ENCODE measurements around the gene ASTN1. TPM values are rescaled to one million over a fixed set of nuclear protein-coding genes. Genes with fewer than 3 reads are reported as not detected.

ASTN1 gene
- total and polyA plus RNA-seq, 2 of the 4 experiments (the other 2 are of a cell fraction): under 0.01 to 0.07 TPM

- H3K27ac ChIP-seq (ENCODE audit: insufficient read depth, low read length): no peak overlapping the region
- no peak overlapping the region for H3K4ac ChIP-seq (ENCODE audit: low read depth, low read length)
- H3K14ac ChIP-seq (replicated peaks; ENCODE audit: low read depth, low read length): no peak overlapping the region
- no peak overlapping the region for H2AK9ac ChIP-seq (replicated peaks; ENCODE audit: low read depth, low read length, poor library complexity)
- no CpG with 5 or more reads among the region's 8 CpGs for WGBS, 2 experiments (ENCODE audit: extremely low coverage in 2 of 2, insufficient read length in 1 of 2)
- H2BK120ac ChIP-seq (ENCODE audit: low read depth, low read length): no peak overlapping the region
- H2BK15ac ChIP-seq (ENCODE audit: low read depth, low read length): no peak overlapping the region
- no peak overlapping the region for H3K4me2 ChIP-seq (ENCODE audit: low read depth, low read length)
- no peak overlapping the region for H3K23ac ChIP-seq (ENCODE audit: low read depth, low read length)
- DNase-seq (no peak), ATAC-seq (ENCODE audit: low read depth) (no peak)
- no peak overlapping the region for H4K91ac ChIP-seq (ENCODE audit: insufficient read depth, low read depth, low read length)
- no peak overlapping the region for H3K4me3 ChIP-seq (ENCODE audit: insufficient read depth, low read depth, low read length)
- ChIA-PET POLR2A (ENCODE audit: unreplicated experiment) (no interaction called here), CTCF (no interaction called here)
- no peak overlapping the region for H2AK5ac ChIP-seq (ENCODE audit: low read depth, low read length)
- no peak overlapping the region for H3K18ac ChIP-seq (ENCODE audit: low read depth, low read length)
- H2AFZ ChIP-seq (replicated peaks; ENCODE audit: low read length, poor library complexity): no peak overlapping the region
- dilution Hi-C loops (cut with HindIII; ENCODE audit: low sequenced_read_pairs, unreplicated experiment): no loop called here
- H3K56ac ChIP-seq (ENCODE audit: extremely low read depth, insufficient read depth, low read length): no peak overlapping the region
- no peaks in the 10 kb centered on the region for H3K27me3 ChIP-seq (ENCODE audit: control insufficient read depth, insufficient read depth, low read length)
- H3K36me3 ChIP-seq (ENCODE audit: control insufficient read depth, insufficient read depth, low read length): no peaks in the 10 kb centered on the region
- TF ChIP-seq RAD21 (IDR thresholded peaks at IDR 0.05; ENCODE audit: low read length) (no peak), NFE2L2 (IDR thresholded peaks at IDR 0.05; ENCODE audit: low read depth, low read length) (no peak), CHD1 (IDR thresholded peaks at IDR 0.05; ENCODE audit: low read depth, low read length) (no peak), CEBPB (IDR thresholded peaks at IDR 0.05; ENCODE audit: low read depth, low read length) (no peak), RFX5 (IDR thresholded peaks at IDR 0.05; ENCODE audit: low read depth, low read length) (no peak), CTCF (conservative IDR thresholded peaks at IDR 0.05; ENCODE audit: low read depth, low read length) (no peak), MAZ (IDR thresholded peaks at IDR 0.05; ENCODE audit: borderline replicate concordance, low read depth, low read length) (no peak), USF2 (IDR thresholded peaks at IDR 0.05; ENCODE audit: low read depth, low read length) (no peak), MXI1 (IDR thresholded peaks at IDR 0.05; ENCODE audit: borderline replicate concordance, low read depth, low read length) (no peak), BHLHE40 (IDR thresholded peaks at IDR 0.05; ENCODE audit: low read depth, low read length) (no peak), ELK1 (IDR thresholded peaks at IDR 0.05; ENCODE audit: borderline replicate concordance, low read depth, low read length) (no peak), MAFK (IDR thresholded peaks at IDR 0.05; ENCODE audit: low read depth, low read length) (no peak), SMC3 (IDR thresholded peaks at IDR 0.05; ENCODE audit: low read depth, low read length) (no peak), POLR2A (IDR thresholded peaks at IDR 0.05; ENCODE audit: low read depth, low read length) (no peak)
- H3K9ac ChIP-seq (ENCODE audit: low read depth, low read length): no peak overlapping the region
- H4K20me1 ChIP-seq (ENCODE audit: insufficient read depth, low read length): no peaks in the 10 kb centered on the region
- H3K9me1 ChIP-seq (ENCODE audit: insufficient read depth, low read length): no peaks in the 10 kb centered on the region
- no TSS peak for BruUV-seq (replicated peaks)
- no peak overlapping the region for H2BK5ac ChIP-seq (ENCODE audit: low read depth, low read length, poor library complexity, severe bottlenecking)
- H2BK20ac ChIP-seq (ENCODE audit: low read depth, low read length): no peak overlapping the region
- no peak overlapping the region for H4K5ac ChIP-seq (ENCODE audit: low read depth, low read length)
- no peaks in the 10 kb centered on the region for H3K9me3 ChIP-seq (ENCODE audit: control insufficient read depth, insufficient read depth, low read length)
- intact Hi-C loops (cut with micrococcal nuclease): no loop called here
- H4K8ac ChIP-seq (ENCODE audit: low read depth in 2 of 2, low read length in 2 of 2): no peak overlapping the region
- no peaks in the 10 kb centered on the region for H3K79me1 ChIP-seq (ENCODE audit: low read depth in 1 of 2, low read length in 2 of 2)
- no peaks in the 10 kb centered on the region for H3K4me1 ChIP-seq (ENCODE audit: control insufficient read depth, insufficient read depth, low read length)
- in situ Hi-C loops (cut with MboI; ENCODE audit: low sequenced_read_pairs): no loop called here
These were observed 120.1 kb downstream of the ASTN1 start for GRCh38 chr1:177044390-177044789.

All from IMR-90 (cell line).